HepG2 (cell line): Measurements from ENCODE around the gene POU2F1.

Experiments used
- ADNP ChIP-seq: sonication (generic); formaldehyde crosslinking; IDR thresholded peaks from 2 replicates; pipeline ENCODE4 v1.4.0; 2020; ENCODE audit warnings: missing genetic modification reagents
- ARID2 ChIP-seq: sonication (generic); formaldehyde crosslinking; IDR thresholded peaks from 2 replicates; pipeline ENCODE4 v1.8.1; 2022; ENCODE audit warnings: mild to moderate bottlenecking, missing genetic modification reagents, borderline replicate concordance
- FOXM1 ChIP-seq: sonication (generic); formaldehyde crosslinking; IDR thresholded peaks from 2 replicates; pipeline ENCODE4 v1.5.0; 2020; ENCODE audit warnings: missing genetic modification reagents
- ZNF274 ChIP-seq: sonication (generic); formaldehyde crosslinking; IDR thresholded peaks from 2 replicates; pipeline ENCODE4 v1.5.1; 2020; ENCODE audit warnings: mild to moderate bottlenecking, missing genetic modification reagents
- TF ChIP-seq, protein P1 (sequence below): sonication (generic); formaldehyde crosslinking; IDR thresholded peaks from 2 replicates; pipeline ENCODE4 v1.9.0; 2021; ENCODE audit warnings: missing genetic modification reagents, borderline replicate concordance
- TF ChIP-seq, protein P2 (sequence below): sonication (generic); formaldehyde crosslinking; IDR thresholded peaks from 2 replicates; pipeline ENCODE4 v1.5.0; 2020; ENCODE audit warnings: missing genetic modification reagents

GRCh38 chr1:167280912-167281311, 60.2 kb downstream of the POU2F1 start:
- TF ChIP-seq ADNP (CRISPR knock-in tag) (no peak), ZNF274 (CRISPR knock-in tag) (no peak), ARID2 (CRISPR knock-in tag) (no peak), FOXM1 (CRISPR knock-in tag) (no peak)
- TF ChIP-seq, protein P1, sequence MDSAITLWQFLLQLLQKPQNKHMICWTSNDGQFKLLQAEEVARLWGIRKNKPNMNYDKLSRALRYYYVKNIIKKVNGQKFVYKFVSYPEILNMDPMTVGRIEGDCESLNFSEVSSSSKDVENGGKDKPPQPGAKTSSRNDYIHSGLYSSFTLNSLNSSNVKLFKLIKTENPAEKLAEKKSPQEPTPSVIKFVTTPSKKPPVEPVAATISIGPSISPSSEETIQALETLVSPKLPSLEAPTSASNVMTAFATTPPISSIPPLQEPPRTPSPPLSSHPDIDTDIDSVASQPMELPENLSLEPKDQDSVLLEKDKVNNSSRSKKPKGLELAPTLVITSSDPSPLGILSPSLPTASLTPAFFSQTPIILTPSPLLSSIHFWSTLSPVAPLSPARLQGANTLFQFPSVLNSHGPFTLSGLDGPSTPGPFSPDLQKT (CRISPR knock-in tag): no peak
- TF ChIP-seq, protein P2, sequence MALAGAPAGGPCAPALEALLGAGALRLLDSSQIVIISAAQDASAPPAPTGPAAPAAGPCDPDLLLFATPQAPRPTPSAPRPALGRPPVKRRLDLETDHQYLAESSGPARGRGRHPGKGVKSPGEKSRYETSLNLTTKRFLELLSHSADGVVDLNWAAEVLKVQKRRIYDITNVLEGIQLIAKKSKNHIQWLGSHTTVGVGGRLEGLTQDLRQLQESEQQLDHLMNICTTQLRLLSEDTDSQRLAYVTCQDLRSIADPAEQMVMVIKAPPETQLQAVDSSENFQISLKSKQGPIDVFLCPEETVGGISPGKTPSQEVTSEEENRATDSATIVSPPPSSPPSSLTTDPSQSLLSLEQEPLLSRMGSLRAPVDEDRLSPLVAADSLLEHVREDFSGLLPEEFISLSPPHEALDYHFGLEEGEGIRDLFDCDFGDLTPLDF (CRISPR knock-in tag): no peak
